HTR-8/SVneo (cell line): ENCODE data around the gene PGLYRP4.

Source experiments
- DNase-seq: peaks from one replicate; pipeline ENCODE4 v3.0.0; 2011; ENCODE audit warnings: low spot score, mixed read lengths; ENCODE audit not compliant: insufficient read length
- FAIRE-seq: peaks from 2 replicates; lab custom pipeline; 2011; peaks lifted over from hg19 to GRCh38; lab: Jason Lieb, UNC

PGLYRP4 gene

GRCh38 chr1:153348511-153349362 is at the start of gene PGLYRP4:
TSS of gene PGLYRP4 (minus strand) at chr1:153348841. CDS start at chr1:153347932, 909 bp downstream.
- DNase-seq = no peak
- FAIRE-seq = no peak

GRCh38 chr1:153397924-153398651 is 49.4 kb upstream of the PGLYRP4 start:
- DNase-seq (no peak), FAIRE-seq (no peak)

- FAIRE-seq (no peak), DNase-seq (no peak)
These were observed 48.6 kb upstream of the PGLYRP4 start for GRCh38 chr1:153397051-153397923.

GRCh38 chr1:153396461-153396860 is 47.8 kb upstream of the PGLYRP4 start:
- no peak for DNase-seq
- FAIRE-seq = no peak

- DNase-seq (no peak), FAIRE-seq (no peak)
These were observed 47.1 kb upstream of the PGLYRP4 start for GRCh38 chr1:153395776-153396175.

- DNase-seq (no peak), FAIRE-seq (no peak)
These were observed 46.6 kb upstream of the PGLYRP4 start for GRCh38 chr1:153395136-153395685.

GRCh38 chr1:153394391-153394790 is 45.8 kb upstream of the PGLYRP4 start:
- FAIRE-seq (no peak), DNase-seq (no peak)

GRCh38 chr1:153393926-153394325 is 45.3 kb upstream of the PGLYRP4 start:
- DNase-seq (no peak), FAIRE-seq (no peak)

- DNase-seq = no peak
- no peak for FAIRE-seq
These were observed 44.2 kb upstream of the PGLYRP4 start for GRCh38 chr1:153392822-153393221.

- no peak for FAIRE-seq
These were observed 43.6 kb upstream of the PGLYRP4 start for GRCh38 chr1:153392258-153392657.

GRCh38 chr1:153390938-153391710 is 42.5 kb upstream of the PGLYRP4 start, which contains the start of gene S100A8:
TSS of gene S100A8 (minus strand) at chr1:153391073. CDS start at chr1:153390535, 538 bp downstream.
- FAIRE-seq = no peak

More at GRCh38 chr1:153392258-153392657, 43.6 kb upstream of the PGLYRP4 start:
- no peak for DNase-seq

GRCh38 chr1:153389973-153390879 is 41.6 kb upstream of the PGLYRP4 start:
- DNase-seq (no peak), FAIRE-seq (no peak)

More at GRCh38 chr1:153390938-153391710, 42.5 kb upstream of the PGLYRP4 start, which contains the start of gene S100A8:
- DNase-seq = no peak

- DNase-seq (no peak), FAIRE-seq (no peak)
These were observed 40.8 kb upstream of the PGLYRP4 start for GRCh38 chr1:153389401-153389800.

- DNase-seq (no peak), FAIRE-seq (no peak)
These were observed 39.1 kb upstream of the PGLYRP4 start for GRCh38 chr1:153387785-153388184.

GRCh38 chr1:153387001-153387400 is 38.4 kb upstream of the PGLYRP4 start:
- DNase-seq (no peak), FAIRE-seq (no peak)

GRCh38 chr1:153386500-153386901 is 37.9 kb upstream of the PGLYRP4 start:
- FAIRE-seq = no peak
- no peak for DNase-seq

- FAIRE-seq (no peak), DNase-seq (no peak)
These were observed 36.4 kb upstream of the PGLYRP4 start for GRCh38 chr1:153384958-153385580.

GRCh38 chr1:153380711-153381110 is 32.1 kb upstream of the PGLYRP4 start:
- no peak for FAIRE-seq

More at GRCh38 chr1:153380711-153381110, 32.1 kb upstream of the PGLYRP4 start:
- no peak for DNase-seq
